HG02623 (cell line): ENCODE data around the gene IGFALS.

Source experiments
- ATAC-seq: cut with Tn5 transposase; IDR thresholded peaks from one replicate; pipeline ENCODE4 v1.9.1; 2021; ENCODE audit warnings: moderate library complexity; ENCODE audit not compliant: unreplicated experiment

Gene IGFALS

GRCh38 chr16:1777375-1778199 is 15.9 kb downstream of the IGFALS start:
- ATAC-seq, result no peak

- no peak for ATAC-seq
These were observed 16.5 kb downstream of the IGFALS start for GRCh38 chr16:1776991-1777374.

GRCh38 chr16:1776672-1776955 is 16.9 kb downstream of the IGFALS start:
- ATAC-seq, result no peak

DNA sequence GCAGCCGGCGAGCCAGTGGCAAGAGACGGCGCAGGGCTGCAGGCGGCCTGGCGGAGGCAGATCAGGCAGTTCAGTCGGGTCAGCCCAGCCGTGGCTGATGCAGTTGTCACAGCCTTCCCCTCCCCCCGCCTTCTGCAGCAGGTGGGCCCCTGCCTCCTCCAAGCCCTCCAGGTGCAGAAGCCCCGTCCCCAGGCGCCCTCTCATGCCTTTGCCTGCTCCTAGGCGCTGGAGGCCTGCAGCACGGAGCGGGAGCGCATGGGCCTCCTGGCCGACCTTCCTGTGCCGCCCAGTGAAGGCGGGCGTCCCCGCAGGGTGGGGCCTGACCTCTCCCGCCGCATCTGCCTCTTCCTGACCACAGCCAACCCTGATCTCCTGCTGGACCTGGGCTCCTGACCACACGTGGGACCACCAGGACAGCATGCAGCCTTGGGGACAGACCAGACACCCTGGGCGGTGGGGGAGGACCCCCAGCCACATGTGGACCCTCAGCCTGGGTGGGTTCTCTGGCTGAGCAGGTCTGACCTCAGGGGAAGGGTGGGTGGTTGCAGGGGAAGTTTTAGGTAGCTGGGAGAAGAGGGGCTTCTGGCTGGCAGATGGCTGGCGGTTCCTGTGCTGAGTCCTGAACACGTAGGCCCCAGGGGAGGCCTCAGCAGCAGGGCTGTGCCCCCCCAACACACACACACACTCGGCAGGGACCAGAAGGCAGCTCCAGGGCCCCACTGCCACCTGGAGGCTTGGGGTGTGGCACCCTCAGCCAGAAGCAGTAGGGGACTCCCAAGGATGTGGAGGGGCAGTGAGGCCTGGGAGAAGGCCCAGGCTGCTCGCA is 17.4 kb downstream of the IGFALS start:
- ATAC-seq, result no peak

DNA sequence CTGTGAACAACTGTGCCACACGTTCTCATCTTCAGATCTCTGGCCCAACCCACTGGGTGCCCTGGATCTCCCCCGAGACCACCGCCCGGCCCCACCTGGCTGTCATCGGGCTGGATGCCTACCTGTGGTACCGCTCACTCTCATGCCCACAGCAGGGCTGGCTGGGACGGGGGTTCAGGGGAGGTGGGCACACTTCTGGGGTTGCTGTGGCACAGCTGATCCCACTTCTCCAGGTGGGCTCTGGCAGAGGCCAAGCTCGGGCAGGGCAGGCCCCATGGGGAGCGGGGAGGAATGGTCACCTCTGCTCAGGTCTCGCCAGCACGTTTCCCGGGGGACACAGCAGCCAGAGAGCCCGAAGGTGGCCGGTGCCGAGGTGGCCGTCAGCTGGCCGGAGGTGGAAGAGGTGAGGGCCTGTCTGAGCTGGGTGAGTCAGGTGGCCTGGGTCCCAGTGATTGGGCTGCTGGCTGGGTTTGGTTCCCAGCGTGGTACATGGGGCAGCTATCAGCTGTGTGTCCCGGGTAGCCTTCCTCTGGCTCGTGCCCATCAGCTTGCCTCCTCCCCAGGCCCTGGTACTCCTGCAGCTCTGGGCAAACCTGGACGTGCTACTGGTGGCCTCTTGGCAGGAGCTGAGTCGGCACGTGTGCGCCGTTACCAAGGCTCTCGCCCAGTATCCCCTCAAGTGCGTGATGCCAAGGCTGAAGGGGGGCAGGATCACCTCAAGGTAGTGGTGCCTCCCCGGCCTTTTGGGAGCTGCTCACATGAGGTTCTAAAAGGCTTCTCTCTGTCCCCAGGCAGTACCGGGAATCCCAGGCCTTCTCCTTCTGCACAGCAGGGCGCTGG is 18.3 kb downstream of the IGFALS start:
- ATAC-seq, result no peak

GRCh38 chr16:1774448-1774780 is 19.1 kb downstream of the IGFALS start:
- no peak for ATAC-seq

GRCh38 chr16:1773703-1774447 is 19.6 kb downstream of the IGFALS start:
- no peak for ATAC-seq

- ATAC-seq, result peak; percentile 43
These were observed 20.4 kb downstream of the IGFALS start, which contains the start of gene MRPS34 for GRCh38 chr16:1772908-1773702. MRPS34 (minus strand) TSS chr16:1773134; CDS start chr16:1773119, 15 bp downstream.

- ATAC-seq, result peak; percentile 12
These were observed 21.1 kb downstream of the IGFALS start, which contains the start of gene EME2 for GRCh38 chr16:1772362-1772907. EME2 (plus strand) TSS chr16:1772810; CDS start chr16:1773228, 418 bp downstream.

DNA sequence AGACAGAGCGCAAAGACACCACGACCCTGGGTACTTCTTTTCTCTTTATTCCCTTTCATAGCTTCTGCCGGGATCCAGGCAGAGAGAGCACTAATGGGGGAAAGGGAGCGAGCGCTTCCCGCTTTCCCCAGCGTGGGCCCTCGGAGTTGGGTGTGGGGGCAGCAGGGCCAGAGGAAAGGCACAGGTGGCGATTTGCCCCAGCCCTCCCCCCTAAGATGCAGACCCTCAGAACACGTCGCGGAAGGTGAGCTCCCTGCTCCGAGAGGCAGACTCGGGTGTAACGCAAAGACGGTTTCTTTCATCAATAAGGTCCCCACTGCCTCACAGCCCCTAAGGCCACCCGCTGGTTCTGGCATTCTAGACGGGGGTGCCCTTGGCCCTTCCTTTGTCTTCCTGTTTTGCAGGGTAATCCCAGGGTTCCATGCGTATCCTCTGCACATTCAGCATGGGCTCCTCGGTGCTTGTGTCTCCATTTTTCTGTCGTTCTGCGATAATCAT is 21.6 kb downstream of the IGFALS start:
- ATAC-seq, result no peak

DNA sequence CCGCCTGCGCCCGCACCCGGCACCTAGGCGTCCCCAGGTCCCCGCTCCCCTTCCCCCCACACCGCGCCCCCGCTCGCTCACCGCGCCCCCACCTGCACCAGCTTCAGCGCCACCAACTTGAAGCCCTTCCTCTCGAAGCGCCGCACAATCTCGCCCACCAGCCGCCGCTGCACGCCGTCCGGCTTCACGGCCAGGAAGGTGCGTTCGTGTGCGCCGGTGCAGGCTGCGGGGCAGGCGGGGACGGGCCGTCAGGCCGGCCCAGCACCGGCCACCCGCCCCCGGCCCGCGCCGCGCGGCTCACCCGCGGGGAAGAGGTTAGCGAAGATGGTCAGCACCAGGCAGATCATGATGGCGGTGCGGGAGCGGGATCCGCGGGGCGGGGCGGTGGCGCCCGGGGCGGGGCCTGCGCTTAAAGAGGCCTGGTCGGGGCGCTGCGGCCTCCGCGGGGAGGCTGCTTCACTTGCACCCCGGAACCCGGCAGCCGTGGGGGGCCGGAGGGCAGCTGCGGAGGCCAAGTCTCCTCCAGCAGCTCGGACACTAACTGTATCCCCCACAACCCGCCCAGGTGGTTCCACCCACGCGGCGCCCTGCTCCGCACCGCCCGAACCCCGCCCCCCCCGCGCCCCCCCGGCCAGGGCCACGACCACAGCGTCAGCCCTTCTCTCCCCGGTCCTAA is 22.2 kb downstream of the IGFALS start, which contains the start of gene NME3:
Gene NME3 (minus strand): TSS at position 356 of the 676 bp plus-strand sequence. CDS start 9 bp downstream, at position 347.
- no peak for ATAC-seq

- no peak for ATAC-seq
These were observed 22.9 kb downstream of the IGFALS start for GRCh38 chr16:1770328-1771187.

DNA sequence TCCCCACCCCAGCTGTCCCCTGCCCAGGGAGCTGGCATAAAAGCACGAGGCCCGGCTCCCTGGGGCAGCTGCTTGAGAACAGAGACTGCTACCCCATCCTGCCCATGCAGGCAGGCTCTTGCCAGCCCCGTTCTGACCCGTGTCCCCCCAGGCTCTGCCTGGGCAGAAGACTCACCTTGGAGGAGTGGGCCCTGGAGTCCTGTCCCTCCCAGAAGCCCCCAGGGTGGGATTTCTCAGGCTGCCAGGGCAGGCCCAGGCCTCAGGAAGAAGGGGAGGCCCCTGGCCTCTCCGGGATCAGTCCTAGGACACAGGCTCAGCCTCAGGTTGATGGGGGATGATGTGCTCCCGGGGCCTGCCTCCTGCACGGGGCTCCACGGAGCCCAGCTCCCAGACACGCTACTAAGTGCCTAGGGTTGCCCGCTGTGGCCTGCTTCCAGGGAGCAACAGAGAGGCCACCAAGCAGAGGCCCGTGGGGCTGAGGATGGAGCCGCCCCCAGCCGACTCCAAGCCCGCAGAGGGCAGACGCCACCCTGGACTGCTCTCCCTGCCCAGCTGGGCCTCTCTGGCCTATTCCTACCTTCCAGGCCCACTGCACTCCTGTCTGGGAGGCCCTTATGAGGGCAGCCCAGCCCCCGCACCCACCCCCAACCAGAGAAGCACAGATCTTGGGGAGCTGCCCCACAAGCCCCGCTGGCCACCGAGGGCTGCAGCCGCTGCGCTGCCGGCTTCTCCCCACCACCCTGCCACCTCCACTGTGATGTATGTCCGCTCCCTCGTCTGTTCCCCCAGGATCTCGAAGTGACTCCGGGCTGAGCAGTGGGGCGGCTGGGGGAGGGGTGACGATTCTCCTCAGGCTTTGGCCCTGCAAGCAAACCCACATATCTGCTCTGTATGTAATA is 23.9 kb downstream of the IGFALS start:
- no peak for ATAC-seq

DNA sequence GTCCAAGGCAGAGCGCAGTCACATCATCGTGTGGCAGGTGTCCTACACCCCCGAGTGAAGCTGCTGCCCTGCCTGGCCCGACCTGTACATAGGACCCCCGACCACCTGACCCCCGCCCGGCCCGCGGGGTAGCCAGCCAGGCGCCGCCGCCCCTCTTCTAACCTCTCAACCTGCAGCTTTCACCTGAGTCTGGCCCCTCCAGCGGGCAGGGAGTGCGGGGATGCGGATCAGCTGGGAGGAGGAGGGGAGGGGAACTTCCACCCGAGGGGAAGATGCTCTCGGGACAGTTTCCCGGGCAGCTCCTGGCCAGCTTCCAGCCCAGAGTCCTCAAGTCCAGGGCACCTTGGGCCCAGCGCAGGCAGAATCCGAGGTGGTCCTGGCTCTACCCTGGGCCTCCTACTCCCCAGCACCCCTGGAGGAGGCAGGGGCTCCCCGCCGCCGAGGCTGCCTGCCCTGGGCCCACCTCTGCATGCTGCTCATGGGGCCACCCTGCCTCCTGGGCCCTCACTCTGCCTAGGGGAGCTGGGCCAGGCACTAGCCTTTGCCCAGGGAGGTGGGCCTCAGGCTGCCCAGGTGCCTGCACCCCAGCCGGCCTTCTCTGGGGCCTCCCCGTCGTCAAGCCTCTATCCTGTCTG is 24.6 kb downstream of the IGFALS start:
- ATAC-seq, result no peak

DNA sequence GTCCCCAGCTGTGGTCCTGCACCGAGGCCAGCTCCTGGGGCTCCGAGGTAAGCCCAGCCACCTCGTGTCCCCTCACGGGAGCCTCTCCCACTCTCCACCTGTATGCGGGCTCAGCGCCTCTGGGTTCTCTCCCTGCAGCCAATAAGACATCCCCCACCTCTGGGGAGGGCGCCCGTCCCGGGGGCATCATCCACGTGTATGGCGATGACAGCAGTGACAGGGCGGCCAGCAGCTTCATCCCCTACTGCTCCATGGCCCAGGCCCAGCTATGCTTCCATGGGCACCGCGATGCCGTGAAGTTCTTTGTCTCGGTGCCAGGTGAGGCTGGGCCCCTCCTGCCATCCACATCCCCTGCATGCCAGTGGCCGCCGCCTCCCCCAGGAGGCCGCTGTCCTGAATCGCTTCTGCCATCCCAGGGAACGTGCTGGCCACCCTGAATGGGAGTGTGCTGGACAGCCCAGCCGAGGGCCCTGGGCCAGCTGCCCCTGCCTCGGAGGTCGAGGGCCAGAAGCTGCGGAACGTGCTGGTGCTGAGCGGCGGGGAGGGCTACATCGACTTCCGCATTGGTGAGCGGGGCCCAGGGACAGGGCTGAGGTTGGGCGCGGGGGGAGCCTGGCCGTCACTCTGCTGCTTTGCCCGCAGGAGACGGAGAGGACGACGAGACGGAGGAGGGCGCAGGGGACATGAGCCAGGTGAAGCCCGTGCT is 25.3 kb downstream of the IGFALS start:
- no peak for ATAC-seq
